IPS-20b (cell line): ENCODE data around the gene LRRC61.
"Not testable (repeated sequence)": the region's sequence is repeated elsewhere in the genome, so short reads cannot be mapped to it uniquely, and the experiment has no call there.

ENCODE experiments used
- H3K27ac ChIP-seq: one replicate; pipeline ENCODE4 v1.5.1; 2013; ENCODE audit warnings: low read length
- H3K27me3 ChIP-seq: 2 replicates; pipeline ENCODE4 v1.6.1; 2013; ENCODE audit warnings: mild to moderate bottlenecking, low read length, inconsistent platforms; ENCODE audit not compliant: insufficient read depth
- H3K36me3 ChIP-seq: 2 replicates; pipeline ENCODE4 v1.6.1; 2013; ENCODE audit warnings: low read depth, mild to moderate bottlenecking, inconsistent platforms, low read length, moderate library complexity; ENCODE audit not compliant: insufficient read depth
- H3K4me1 ChIP-seq: 2 replicates; pipeline ENCODE4 v1.6.1; 2013; ENCODE audit warnings: mild to moderate bottlenecking, control low read depth, inconsistent platforms, low read length, moderate library complexity; ENCODE audit not compliant: insufficient read depth
- H3K4me3 ChIP-seq: 2 replicates; pipeline ENCODE4 v1.5.1; 2013; ENCODE audit warnings: mild to moderate bottlenecking, low read length, inconsistent platforms
- H3K9ac ChIP-seq: 2 replicates; pipeline ENCODE4 v1.6.1; 2013; ENCODE audit warnings: low read depth, mild to moderate bottlenecking, inconsistent platforms, low read length, moderate library complexity
- H3K9me3 ChIP-seq: 2 replicates; pipeline ENCODE4 v1.6.1; 2013; ENCODE audit warnings: mild to moderate bottlenecking, low read depth, low read length, inconsistent platforms; ENCODE audit not compliant: insufficient read depth

Gene LRRC61

GRCh38 chr7:150295614-150296013 is 27.5 kb upstream of the LRRC61 start:
- not testable (repeated sequence) for H3K27me3 ChIP-seq, H3K9me3 ChIP-seq, H3K27ac ChIP-seq, H3K4me1 ChIP-seq, H3K4me3 ChIP-seq, H3K36me3 ChIP-seq, H3K9ac ChIP-seq

GRCh38 chr7:150296802-150297201 is 26.4 kb upstream of the LRRC61 start:
- not testable (repeated sequence) for H3K27ac ChIP-seq, H3K9me3 ChIP-seq, H3K4me3 ChIP-seq, H3K4me1 ChIP-seq, H3K9ac ChIP-seq, H3K27me3 ChIP-seq, H3K36me3 ChIP-seq

- not testable (repeated sequence) for H3K9me3 ChIP-seq, H3K9ac ChIP-seq, H3K4me1 ChIP-seq, H3K27me3 ChIP-seq, H3K27ac ChIP-seq, H3K36me3 ChIP-seq, H3K4me3 ChIP-seq
Measured at GRCh38 chr7:150297978-150298377, 25.2 kb upstream of the LRRC61 start.

- H3K27me3 ChIP-seq, result peaks cover 16% of the 10 kb centered on the region
- not testable (repeated sequence) for H3K4me3 ChIP-seq, H3K4me1 ChIP-seq, H3K36me3 ChIP-seq, H3K9me3 ChIP-seq, H3K9ac ChIP-seq, H3K27ac ChIP-seq
Measured at GRCh38 chr7:150302908-150303310, 20.2 kb upstream of the LRRC61 start.

- H3K27ac ChIP-seq, H3K4me3 ChIP-seq, H3K9me3 ChIP-seq, H3K4me1 ChIP-seq, H3K9ac ChIP-seq, H3K36me3 ChIP-seq: not testable (repeated sequence)
- H3K27me3 ChIP-seq, result peaks cover 34% of the 10 kb centered on the region
Measured at GRCh38 chr7:150304499-150305258, 18.5 kb upstream of the LRRC61 start.

GRCh38 chr7:150305259-150305902 is 17.8 kb upstream of the LRRC61 start:
- H3K27ac ChIP-seq, H3K36me3 ChIP-seq, H3K4me1 ChIP-seq, H3K9ac ChIP-seq, H3K4me3 ChIP-seq, H3K9me3 ChIP-seq: not testable (repeated sequence)
- H3K27me3 ChIP-seq, result peaks cover 41% of the 10 kb centered on the region

GRCh38 chr7:150305903-150306284 is 17.3 kb upstream of the LRRC61 start:
- not testable (repeated sequence) for H3K27ac ChIP-seq, H3K4me1 ChIP-seq, H3K9me3 ChIP-seq, H3K36me3 ChIP-seq, H3K4me3 ChIP-seq, H3K9ac ChIP-seq
- peaks cover 46% of the 10 kb centered on the region for H3K27me3 ChIP-seq

- not testable (repeated sequence) for H3K9me3 ChIP-seq, H3K9ac ChIP-seq, H3K36me3 ChIP-seq, H3K27ac ChIP-seq, H3K4me1 ChIP-seq, H3K4me3 ChIP-seq
- H3K27me3 ChIP-seq, result peaks cover 50% of the 10 kb centered on the region
Measured at GRCh38 chr7:150306377-150306776, 16.8 kb upstream of the LRRC61 start.

- Histone ChIP-seq H3K4me3 (no peak overlapping the region), H3K27ac (no peak overlapping the region), H3K9me3 (no peaks in the 10 kb centered on the region), H3K9ac (no peak overlapping the region), H3K27me3 (peaks cover 56% of the 10 kb centered on the region), H3K4me1 (peaks cover 6% of the 10 kb centered on the region; the same call in 1 of the 2 replicates), H3K36me3 (no peaks in the 10 kb centered on the region)
Measured at GRCh38 chr7:150307129-150307528, 16.0 kb upstream of the LRRC61 start.

- Histone ChIP-seq H3K27me3 (peaks cover 56% of the 10 kb centered on the region), H3K27ac (no peak overlapping the region), H3K9me3 (no peaks in the 10 kb centered on the region), H3K9ac (no peak overlapping the region), H3K4me1 (peaks cover 10% of the 10 kb centered on the region; the same call in 1 of the 2 replicates), H3K36me3 (no peaks in the 10 kb centered on the region), H3K4me3 (no peak overlapping the region)
Measured at GRCh38 chr7:150307904-150308303, 15.3 kb upstream of the LRRC61 start.

- Histone ChIP-seq H3K4me3 (no peak overlapping the region), H3K27me3 (peaks cover 56% of the 10 kb centered on the region), H3K4me1 (peaks cover 16% of the 10 kb centered on the region), H3K9ac (no peak overlapping the region), H3K27ac (no peak overlapping the region), H3K9me3 (no peaks in the 10 kb centered on the region), H3K36me3 (no peaks in the 10 kb centered on the region)
Measured at GRCh38 chr7:150308575-150308974, 14.6 kb upstream of the LRRC61 start.

- peaks cover 56% of the 10 kb centered on the region for H3K27me3 ChIP-seq
- no peak overlapping the region for H3K27ac ChIP-seq
- H3K9me3 ChIP-seq, result no peaks in the 10 kb centered on the region
- no peak overlapping the region for H3K4me3 ChIP-seq
- peaks cover 24% of the 10 kb centered on the region for H3K4me1 ChIP-seq
- no peak overlapping the region for H3K9ac ChIP-seq
- H3K36me3 ChIP-seq, result no peaks in the 10 kb centered on the region
Measured at GRCh38 chr7:150311146-150311545, 12.0 kb upstream of the LRRC61 start.
